GM19035 (cell line): ENCODE measurements around the gene PCGF3.
"Not testable (repeated sequence)": the region's sequence is repeated elsewhere in the genome, so short reads cannot be mapped to it uniquely, and the experiment has no call there.

Source experiments
- ATAC-seq: cut with Tn5 transposase; IDR thresholded peaks from one replicate; pipeline ENCODE4 v1.9.1; 2021; ENCODE audit not compliant: unreplicated experiment

PCGF3 gene

DNA sequence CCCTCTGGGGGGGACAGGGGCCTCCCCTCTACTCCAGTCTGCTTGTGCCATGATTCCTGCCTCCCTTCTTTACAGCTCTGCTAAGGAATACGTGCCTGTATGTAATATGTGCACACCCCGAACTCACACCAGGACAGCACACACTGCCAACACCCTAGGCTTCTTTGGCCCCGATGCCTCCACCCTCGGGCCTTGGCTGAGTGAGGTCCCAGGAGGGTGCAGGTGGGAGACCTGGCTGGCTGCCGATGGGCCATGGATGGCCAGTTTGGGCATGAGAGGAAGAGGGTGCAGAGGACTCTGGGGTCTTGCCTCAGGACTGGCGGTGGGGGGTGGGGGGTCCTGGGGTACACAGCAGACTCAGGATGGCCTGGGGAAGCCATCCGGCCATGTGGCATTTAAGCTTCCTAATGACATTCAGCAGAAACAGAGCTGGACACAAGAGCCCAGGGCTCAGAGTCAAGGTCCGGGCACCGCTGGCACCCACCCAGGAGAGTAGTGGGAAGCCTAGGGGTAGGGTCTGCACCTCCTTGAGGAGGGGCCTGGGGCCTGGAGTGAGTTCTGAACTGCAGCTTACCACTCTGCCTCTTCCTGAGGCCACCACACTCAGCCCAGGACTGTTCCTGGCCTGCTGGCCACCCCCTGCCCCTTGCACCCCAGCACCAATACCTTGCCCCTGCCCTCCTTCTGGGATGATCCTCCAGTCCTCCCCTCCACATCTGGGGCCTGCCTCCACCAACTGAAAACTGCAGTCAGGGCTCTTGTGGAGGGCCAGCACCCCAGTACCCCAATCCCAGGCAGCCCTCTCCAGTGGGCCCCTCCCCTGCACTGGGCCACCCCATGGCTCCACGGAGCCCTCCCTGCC, 2.1 kb upstream of the PCGF3 start:
- ATAC-seq: no peak

DNA sequence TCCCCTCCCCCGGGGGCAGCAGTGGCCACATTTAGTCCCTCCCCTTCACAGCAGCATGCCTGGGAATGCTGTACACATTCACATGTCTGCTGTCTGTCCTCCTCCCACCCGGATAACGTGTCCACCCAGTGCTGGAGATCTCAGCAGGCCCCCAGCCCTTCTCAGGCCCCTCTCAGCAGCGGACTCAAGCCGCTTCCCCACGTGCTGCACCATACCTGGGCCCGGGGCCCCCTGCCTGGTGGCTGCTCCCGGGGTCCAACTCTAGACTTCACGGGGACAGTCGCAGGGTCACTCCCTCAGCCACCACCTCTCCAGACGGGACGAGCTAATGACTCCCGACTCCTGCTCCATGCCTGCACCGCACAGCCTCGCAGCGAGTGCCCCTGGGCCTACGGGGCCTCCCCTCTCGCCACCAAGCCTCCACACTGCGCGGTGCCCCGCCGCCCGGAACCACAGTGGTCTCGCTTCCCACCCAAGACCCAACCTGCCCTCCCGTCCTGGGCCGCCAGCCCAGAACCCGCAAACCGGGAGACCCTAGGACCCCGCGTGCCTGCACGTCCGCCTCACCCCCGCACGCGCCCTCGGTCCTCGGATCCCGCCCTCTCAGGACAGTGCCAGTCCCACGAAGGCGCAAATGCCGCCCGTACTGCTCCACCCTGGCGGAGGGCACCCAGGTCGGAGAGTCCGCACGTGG, 1.3 kb upstream of the PCGF3 start:
- ATAC-seq: no peak

DNA sequence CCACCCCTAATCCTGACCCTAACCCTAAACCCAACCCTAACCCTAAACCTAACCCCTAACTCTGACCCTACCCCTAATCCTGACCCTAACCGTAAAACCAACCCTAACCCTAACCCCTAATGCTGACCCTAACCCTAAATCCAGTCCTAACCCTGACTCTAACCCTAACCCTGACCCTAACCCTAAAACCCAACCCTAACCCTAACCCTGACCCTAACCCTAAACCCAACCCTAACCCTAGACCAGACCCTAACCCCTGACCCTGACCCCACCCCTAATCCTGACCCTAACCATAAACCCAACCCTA, 708 bp upstream of the PCGF3 start:
- no peak for ATAC-seq

DNA sequence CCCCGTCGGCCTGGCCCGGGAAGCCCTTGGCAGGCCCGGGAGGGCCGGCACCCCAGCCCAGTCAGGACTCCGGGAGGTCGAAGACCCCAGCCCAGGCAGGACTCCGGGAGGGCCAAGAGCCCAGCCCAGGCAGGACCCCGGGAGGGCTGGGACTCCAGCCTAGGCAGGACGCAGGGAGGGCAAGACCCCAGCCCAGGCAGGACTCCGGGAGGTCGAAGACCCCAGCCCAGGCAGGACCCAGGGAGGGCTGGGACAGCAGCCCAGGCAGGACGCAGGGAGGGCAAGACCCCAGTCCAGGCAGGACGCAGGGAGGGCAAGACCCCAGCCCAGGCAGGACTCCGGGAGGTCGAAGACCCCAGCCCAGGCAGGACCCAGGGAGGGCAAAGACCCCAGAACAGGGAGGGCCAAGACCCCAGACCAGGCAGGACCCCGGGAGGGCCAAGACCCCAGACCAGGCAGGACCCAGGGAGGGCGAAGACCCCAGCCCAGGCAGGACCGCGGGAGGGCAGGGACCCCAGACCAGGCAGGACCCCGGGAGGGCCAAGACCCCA, 526 bp downstream of the PCGF3 start:
- ATAC-seq: not testable (repeated sequence)

DNA sequence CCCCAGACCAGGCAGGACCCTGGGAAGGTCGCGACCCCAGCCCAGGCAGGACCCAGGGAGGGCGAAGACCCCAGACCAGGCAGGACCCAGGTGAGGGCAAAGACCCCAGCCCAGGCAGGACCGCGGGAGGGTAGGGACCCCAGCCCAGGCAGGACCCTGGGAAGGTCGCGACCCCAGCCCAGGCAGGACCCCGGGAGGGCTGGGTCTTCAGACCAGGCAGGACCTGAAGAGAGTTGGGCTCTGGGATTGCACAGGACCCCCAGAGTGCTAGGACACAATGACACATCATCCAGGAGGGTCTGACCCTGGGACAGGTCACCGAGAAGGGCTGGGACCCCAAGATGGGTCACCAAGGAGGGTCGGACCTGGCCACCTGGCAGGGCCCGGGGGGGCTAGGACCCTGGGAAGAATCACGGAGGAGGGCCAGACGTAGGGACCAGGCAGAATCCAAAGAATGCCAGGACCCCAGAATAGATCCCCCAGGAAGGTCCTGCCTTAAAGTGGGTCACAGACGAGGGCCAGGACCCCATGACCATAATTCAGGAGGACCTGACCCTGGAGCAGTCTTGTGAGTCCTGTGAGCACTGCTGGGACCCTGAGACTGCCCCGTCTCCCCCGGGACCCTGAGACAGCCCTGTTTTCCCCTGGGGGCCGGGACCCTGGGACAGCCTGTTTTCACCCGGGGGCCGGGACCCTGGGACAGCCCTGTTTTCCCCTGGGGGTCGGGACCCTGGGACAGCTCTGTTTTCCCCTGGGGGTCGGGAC, 1.4 kb downstream of the PCGF3 start:
- ATAC-seq: no peak

DNA sequence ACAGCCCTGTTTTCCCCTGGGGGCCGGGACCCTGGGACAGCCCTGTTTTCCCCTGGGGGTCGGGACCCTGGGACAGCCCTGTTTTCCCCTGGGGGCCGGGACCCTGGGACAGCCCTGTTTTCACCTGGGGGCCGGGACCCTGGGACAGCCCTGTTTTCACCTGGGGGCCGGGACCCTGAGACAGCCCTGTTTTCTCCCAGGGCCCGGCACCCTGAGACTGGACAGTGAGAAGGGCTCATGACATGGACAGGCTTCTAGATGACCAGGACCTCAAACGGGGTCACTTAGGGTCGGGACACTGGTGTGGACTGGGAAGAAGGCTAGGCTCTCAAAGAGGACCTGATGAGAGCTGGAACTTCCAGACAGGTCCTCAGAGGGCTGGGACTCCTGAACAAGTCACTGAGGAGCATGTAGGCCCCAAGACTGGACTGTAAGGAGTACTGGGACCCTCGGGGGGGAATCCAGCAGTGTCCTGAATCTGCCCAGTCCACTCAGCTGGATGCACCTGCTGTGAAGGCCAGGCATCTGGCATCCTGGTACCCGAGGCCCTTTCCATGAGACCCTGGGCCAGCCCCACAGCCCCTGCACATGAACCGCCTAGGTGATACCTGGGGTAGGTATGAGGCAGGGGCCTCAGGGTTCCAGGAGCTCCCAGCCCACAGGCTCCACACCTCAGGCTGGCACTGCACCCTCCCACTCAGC, 2.4 kb downstream of the PCGF3 start:
- no peak for ATAC-seq

DNA sequence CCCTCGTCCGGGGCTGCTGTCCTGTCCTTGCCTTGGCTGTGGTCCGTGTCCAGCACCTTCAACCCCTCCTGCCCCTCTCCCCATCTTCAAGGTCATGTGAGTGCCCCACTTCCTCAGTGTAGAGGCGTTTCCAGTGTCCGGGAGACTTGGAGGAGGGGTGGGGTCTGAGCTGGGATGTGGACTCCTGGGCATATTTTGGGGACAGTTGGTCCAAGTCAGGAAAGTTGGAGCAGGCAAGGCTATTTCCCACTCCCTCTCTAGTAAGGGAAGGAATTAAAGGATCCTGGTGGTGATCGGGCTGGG, 3.0 kb downstream of the PCGF3 start:
- ATAC-seq: no peak

DNA sequence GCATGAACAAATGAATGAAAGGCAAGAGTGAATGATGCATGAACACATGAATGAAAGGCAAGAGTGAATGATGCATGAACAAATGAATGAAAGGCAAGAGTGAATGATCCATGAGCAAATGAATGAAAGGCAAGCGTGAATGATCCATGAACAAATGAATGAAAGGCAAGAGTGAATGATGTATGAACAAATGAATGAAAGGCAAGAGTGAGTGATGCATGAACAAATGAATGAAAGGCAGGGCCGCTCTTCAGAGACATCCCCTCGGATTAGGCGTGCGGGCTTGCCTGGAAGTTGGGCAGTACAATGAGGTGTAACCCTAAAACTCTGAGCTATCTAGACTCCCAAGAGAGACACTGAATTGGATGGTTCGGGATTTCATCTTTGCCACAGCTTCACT, 3.7 kb downstream of the PCGF3 start:
- no peak for ATAC-seq

DNA sequence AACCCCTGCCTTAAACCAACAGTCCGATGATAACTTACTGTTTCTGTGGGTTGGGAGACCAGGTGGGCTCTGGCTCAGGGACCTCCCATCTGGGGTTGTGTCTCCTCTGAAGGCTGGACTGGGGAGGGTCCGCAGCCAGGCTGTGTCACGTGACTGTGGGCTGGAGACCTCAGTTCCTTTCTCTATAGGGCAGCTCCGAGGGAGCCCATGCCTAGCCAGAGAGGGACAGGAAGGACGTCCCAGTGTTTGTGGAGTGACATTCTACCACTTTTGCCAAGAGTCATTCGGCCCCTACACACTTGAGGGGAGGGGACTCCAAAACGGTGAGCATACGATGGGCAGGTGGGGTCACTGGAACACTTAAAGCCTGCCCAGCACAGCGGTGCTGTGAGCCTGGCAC, 4.5 kb downstream of the PCGF3 start:
- ATAC-seq: no peak

DNA sequence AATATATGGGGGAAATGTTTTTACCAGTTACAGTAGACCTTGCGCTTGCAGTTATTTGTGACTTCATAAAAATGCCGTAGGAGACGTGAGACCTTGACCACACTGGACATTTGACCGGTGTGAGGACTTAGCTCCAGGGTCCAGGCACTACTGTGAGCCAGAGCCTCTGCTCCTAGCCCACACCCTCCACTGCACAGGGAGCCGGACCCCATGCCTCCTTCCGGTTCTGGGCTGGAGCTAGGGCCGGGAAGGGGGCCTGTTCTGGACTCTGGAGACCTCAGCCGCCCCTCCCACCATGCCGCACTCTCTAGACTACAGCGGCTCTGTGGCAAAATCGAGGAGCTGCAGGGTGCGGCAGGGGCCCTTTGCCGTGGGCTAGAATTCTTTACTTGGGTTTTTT, 5.3 kb downstream of the PCGF3 start:
- no peak for ATAC-seq

DNA sequence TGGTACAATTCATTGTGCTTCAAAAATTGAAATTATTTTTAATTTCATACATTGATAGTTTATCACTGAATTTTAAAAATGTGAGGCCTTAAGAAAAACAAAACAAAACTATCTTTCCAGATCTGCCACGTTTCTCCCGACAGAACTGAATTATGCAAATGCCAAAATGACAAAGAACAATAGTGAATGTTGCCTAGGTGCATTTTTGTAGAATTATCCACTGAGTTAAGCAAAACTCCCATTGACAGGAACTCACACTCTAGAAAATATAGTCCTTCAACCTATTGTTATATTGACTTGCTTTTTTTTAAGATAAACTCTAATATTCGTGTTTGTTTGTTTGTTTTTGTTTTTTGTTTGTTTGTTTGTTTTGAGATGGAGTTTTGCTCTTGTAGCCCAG, 6.5 kb downstream of the PCGF3 start:
- ATAC-seq: no peak

DNA sequence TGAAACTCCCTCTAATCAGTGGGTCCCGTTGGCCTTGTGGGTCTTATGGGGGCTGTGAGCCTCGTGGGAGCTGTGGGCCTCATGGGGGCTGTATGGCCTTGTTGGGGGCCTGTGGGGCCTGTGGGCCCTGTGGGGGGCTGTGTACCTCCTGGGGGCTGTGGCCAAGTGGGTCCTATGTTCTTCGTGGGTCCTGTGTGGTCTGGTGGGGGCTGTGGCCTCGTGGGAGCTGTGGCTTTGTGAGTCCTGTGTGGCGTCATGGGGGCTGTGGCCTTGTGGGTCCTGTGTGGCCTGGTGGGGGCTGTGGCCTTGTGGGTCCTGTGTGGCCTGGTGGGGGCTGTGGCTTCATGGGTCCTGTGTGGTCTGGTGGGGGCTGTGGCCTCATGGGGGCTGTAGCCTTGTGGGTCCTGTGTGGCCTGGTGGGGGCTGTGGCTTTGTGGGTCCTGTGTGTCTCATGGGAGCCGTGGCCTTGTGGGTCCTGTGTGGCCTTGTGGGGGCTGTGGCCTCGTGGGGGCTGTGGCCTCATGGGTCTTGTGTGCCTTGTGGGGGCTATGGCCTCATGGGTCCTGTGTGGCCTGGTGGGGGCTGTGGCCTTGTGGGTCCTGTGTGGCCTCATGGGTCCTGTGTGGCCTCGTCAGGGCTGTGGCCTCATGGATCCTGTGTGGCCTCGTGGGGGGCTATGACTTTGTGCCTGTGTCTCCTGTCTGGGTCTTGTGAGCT, 7.4 kb downstream of the PCGF3 start:
- ATAC-seq: no peak

DNA sequence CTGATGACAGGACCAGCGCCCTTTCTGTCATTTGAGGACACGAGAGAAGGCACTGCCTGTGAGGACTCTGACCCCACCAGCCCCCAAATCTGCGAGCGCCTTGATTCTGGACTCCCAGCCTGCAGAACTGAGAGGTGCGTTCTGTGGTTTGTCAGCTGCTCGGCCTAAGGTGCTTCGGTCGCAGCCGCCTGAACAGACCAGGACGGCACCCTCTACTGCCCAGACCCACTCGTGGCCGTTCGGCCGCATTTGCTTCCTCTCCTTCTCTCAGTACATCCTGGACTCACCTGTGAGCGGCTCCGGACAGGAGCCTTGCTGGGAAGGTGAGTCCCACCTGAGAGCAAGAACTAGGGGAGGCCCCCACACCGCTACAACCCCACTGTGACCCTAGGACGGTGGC, 8.5 kb downstream of the PCGF3 start:
- ATAC-seq: no peak

DNA sequence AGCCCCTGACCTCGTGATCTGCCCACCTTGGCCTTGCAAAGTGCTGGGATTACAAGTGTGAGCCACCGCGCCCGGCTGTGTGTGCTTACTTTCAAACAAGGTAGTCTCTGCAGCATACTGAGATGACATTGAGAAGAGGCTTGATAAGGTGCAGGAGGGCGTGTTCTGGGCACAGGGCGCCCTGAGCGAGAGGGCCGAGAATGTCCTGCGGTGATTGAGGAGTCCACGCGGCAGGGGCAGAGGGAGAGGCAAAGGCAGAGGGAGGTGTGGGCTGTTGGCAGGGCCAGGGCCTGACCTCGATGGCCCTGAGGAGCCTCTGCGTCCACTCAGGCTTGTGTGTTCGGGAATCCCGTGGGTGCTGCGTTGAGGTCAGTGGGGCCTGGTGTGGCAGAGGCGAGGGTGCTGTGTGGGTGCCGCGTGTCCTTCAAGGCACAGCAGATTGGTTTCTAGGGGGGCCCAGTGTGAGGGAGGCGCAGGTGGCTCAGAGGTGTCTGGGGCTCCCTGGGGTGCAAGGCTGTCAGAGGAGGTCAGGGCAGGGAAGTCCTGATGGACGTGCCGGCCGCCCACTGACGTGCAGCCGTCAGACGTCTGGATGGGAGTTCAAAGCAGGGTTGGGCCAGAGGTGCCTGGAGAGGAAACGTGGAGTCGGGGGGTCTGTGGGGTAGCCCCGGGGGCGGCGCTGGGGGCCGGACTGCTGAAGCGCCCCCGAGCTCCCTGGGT, 12.1 kb downstream of the PCGF3 start:
- no peak for ATAC-seq

DNA sequence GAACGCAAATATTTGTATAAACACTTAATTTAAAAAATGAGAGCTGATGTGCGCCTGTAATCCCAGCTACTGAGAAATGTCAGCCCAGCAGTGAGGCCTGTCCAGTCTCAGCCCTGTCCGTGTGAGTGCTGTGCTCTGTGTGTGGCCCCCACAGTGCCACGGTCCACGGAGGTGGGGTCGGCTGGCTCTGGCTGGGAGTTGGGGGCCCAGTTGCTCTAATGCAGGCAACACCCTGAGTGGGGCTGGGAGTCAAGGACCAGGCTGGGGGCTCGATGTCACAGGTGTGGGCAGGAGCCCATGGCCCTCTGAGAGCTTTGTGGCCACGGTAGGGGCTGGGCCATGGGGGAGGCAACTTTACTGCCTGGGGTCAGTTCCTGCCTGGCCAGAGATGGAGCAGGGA, 12.8 kb downstream of the PCGF3 start:
- no peak for ATAC-seq

DNA sequence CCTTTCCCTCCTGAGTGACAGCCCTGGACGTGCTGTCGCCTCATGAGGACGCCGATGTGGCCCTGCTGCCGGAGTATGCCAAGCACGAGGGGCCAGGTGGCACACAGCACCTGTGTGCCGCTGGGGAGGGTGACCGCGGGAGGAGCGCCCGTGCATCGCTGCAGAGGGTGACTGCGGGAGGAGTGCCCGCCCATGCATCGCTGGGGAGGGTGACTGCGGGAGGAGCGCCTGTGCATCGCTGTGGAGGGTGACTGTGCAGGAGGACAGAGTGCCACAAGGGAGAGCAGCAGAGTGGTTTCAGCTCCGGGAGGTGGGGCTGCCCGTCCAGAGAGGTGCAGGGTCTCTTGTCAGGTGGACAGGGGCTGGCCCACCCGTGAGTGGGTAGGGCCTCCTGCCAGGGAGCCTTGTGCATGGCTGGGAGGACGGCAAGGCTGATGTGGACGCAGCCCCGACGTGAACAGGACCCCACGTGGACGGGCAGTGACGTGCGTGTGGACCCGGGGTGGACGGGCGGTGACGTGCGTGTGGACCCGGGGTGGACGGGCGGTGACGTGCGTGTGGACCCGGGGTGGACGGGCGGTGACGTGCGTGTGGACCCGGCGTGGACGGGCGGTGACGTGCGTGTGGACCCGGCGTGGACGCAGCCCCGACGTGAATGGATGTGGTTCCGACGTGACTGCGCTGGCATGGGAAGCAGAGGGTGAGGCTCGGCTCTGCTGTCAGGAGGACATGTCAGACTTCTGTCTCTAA, 14.7 kb downstream of the PCGF3 start:
- no peak for ATAC-seq

DNA sequence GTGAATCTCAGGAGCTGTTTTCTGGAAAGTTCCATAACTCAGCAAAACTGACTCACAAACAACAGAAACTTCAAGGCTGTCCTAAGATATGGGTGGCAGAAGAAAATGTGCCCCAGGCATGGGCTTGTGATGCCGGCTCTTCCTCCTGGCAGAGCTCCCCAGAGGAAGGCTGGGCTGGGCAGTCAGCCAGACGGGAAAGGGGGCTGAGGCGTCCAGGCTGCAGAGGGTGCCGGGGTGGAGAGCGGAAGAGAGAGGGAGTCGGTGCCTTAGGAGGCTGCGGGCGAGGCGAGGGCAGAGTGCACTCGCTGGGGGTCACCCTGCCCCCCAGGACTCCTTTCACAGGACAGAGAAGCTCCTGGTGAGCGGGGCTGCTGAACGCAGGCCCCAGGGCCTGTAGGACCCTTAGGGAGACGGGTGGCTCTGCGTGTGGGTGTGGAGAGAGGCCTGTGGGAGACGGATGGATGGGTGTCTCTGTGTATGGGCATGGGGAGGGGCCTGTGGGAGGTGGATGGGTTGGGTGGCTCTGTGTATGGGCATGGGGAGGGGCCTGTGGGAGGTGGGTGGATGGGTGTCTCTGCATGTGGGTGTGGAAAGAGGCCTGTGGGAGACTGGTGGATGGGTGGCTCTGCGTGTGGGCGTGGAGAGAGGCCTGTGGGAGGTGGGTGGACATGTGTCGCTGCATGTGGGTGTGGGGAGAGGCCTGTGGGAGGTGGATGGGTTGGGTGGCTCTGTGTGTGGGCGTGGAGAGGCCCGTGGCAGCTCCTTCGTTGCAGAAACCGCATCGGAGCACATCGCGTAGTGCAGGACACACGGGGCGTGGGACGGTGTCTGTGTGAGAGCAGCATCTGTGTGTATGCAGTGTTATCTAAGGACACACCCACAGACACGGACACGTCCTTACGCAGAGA, 15.9 kb downstream of the PCGF3 start:
- no peak for ATAC-seq

DNA sequence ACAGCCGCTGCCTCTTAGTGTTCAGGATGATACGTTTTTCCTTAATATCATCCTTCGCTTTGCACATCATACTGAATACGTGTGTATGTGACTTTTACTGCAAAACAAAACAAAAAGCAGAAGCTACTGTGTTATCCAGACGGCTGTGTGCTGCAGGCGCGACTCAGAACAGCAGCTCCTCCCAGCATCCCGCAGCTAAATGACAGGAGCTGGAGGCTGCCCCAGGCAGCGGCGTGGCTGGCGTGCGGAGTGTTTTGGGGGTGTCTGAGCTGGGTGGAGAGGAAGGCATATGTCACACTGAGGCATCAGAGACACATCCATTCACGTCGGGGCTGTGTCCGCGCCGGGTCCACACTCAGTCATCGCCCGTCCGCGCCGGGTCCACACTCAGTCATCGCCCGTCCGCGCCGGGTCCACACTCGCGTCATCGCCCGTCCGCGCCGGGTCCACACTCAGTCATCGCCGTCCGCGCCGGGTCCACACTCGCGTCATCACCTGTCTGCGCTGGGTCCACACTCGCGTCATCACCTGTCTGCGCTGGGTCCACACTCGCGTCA, 16.6 kb downstream of the PCGF3 start:
- no peak for ATAC-seq
